Progenitor cell of endocrine pancreas (in vitro differentiated cells): ENCODE results near the gene MACROD2. TPM values are rescaled to one million over a fixed set of nuclear protein-coding genes. Genes with fewer than 3 reads are reported as not detected.

Source experiments
- DNase-seq: peaks from one replicate; pipeline ENCODE4 v3.0.0; 2021; ENCODE audit warnings: low spot score; ENCODE audit not compliant: unreplicated experiment
- H3K27ac Mint-ChIP-seq: 2 replicates; pipeline ENCODE4 v1.8.0; 2021; ENCODE audit warnings: mild to moderate bottlenecking, moderate library complexity, mixed read lengths
- H3K27me3 Mint-ChIP-seq: 2 replicates; pipeline ENCODE4 v1.8.0; 2021; ENCODE audit warnings: mixed read lengths
- H3K36me3 Mint-ChIP-seq: 2 replicates; pipeline ENCODE4 v1.8.0; 2022; ENCODE audit warnings: mixed read lengths; ENCODE audit not compliant: insufficient read depth
- H3K4me1 Mint-ChIP-seq: 2 replicates; pipeline ENCODE4 v1.8.0; 2021; ENCODE audit warnings: low read depth, mixed read lengths
- H3K4me3 Mint-ChIP-seq: 2 replicates; pipeline ENCODE4 v1.8.0; 2021; ENCODE audit warnings: low read depth, mild to moderate bottlenecking, moderate library complexity, mixed read lengths
- H3K9me3 Mint-ChIP-seq: 2 replicates; pipeline ENCODE4 v1.8.0; 2021; ENCODE audit warnings: low read depth, mixed read lengths
- total RNA-seq: library from RNA; stranded (reverse); gene quantifications from 2 replicates; pipeline ENCODE4 v1.2.1, GENCODE V29; 2021
- TF ChIP-seq, protein P1 (sequence below): fragments of 200-600 bp; sonication (generic); IDR thresholded peaks from one replicate; pipeline ENCODE4 v1.5.0; 2021; ENCODE audit warnings: antibody characterized with exemption, mild to moderate bottlenecking; ENCODE audit not compliant: unreplicated experiment

Gene MACROD2
- total RNA-seq, 1 donor from 2014 or later = 7.6 TPM

DNA sequence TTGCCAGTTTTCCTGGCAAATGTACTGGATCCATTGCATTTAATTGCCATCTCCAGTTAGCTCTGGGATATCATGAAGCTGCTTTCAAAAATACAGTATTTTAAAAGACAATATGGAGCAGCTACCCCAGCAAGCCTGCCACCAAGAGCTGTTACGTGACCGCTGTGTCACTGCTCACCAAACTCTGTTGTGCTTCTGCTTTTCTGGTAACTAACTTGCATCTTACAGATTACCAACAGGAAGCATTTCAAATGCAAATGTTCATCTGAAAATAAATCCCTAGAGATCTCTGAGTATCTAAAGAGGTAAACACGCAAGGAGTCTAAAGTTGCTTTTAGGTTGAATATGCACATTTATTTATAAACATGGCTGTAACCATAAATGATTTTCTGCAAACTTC lies 1569.7 kb downstream of the MACROD2 start:
- TF ChIP-seq, protein P1, sequence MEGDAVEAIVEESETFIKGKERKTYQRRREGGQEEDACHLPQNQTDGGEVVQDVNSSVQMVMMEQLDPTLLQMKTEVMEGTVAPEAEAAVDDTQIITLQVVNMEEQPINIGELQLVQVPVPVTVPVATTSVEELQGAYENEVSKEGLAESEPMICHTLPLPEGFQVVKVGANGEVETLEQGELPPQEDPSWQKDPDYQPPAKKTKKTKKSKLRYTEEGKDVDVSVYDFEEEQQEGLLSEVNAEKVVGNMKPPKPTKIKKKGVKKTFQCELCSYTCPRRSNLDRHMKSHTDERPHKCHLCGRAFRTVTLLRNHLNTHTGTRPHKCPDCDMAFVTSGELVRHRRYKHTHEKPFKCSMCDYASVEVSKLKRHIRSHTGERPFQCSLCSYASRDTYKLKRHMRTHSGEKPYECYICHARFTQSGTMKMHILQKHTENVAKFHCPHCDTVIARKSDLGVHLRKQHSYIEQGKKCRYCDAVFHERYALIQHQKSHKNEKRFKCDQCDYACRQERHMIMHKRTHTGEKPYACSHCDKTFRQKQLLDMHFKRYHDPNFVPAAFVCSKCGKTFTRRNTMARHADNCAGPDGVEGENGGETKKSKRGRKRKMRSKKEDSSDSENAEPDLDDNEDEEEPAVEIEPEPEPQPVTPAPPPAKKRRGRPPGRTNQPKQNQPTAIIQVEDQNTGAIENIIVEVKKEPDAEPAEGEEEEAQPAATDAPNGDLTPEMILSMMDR = no peak
- Mint-ChIP-seq H3K4me1 (peaks cover 3% of the 10 kb centered on the region), H3K27ac (no peak overlapping the region)

GRCh38 chr20:15565786-15566185 lies 1570.5 kb downstream of the MACROD2 start:
- Mint-ChIP-seq H3K4me1 (peaks cover 3% of the 10 kb centered on the region), H3K36me3 (no peaks in the 10 kb centered on the region)

More for the DNA sequence above, 1569.7 kb downstream of the MACROD2 start:
- no peaks in the 10 kb centered on the region for H3K9me3 Mint-ChIP-seq
- no peaks in the 10 kb centered on the region for H3K27me3 Mint-ChIP-seq
- no peaks in the 10 kb centered on the region for H3K36me3 Mint-ChIP-seq
- H3K4me3 Mint-ChIP-seq = no peak overlapping the region
- no peak for DNase-seq

DNA sequence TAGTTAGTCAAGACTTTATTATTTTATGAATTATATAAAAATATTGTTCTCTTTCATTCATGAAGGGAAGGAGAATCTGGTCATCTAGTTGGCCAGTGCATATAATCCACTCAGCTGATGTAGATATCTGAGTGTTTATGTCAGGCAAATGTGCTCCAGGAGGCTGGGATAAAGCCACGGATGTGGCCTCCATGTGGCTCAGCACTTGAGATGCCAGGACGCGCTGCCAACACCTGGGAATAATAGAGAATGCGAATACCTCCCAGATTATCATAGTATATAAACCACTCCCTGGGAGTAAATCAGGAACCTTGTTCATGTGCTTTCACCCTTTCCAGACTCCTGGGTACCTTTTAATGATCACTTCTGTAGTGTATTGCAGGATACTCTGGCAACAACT lies 1571.9 kb downstream of the MACROD2 start:
- peaks cover 3% of the 10 kb centered on the region for H3K4me1 Mint-ChIP-seq
- TF ChIP-seq, protein P1 = no peak
- H3K4me3 Mint-ChIP-seq = no peak overlapping the region
- no peak for DNase-seq
- no peaks in the 10 kb centered on the region for H3K27me3 Mint-ChIP-seq
- no peak overlapping the region for H3K27ac Mint-ChIP-seq
- H3K9me3 Mint-ChIP-seq = no peaks in the 10 kb centered on the region
- H3K36me3 Mint-ChIP-seq = no peaks in the 10 kb centered on the region

More at GRCh38 chr20:15565786-15566185, 1570.5 kb downstream of the MACROD2 start:
- Mint-ChIP-seq H3K4me3 (no peak overlapping the region), H3K9me3 (no peaks in the 10 kb centered on the region), H3K27me3 (no peaks in the 10 kb centered on the region), H3K27ac (no peak overlapping the region)
- DNase-seq = no peak
- TF ChIP-seq, protein P1 = no peak

GRCh38 chr20:15570156-15570555 lies 1574.8 kb downstream of the MACROD2 start:
- Mint-ChIP-seq H3K4me1 (peaks cover 3% of the 10 kb centered on the region), H3K4me3 (no peak overlapping the region), H3K9me3 (no peaks in the 10 kb centered on the region), H3K27me3 (no peaks in the 10 kb centered on the region), H3K36me3 (no peaks in the 10 kb centered on the region), H3K27ac (no peak overlapping the region)
- TF ChIP-seq, protein P1 = no peak
- no peak for DNase-seq

DNA sequence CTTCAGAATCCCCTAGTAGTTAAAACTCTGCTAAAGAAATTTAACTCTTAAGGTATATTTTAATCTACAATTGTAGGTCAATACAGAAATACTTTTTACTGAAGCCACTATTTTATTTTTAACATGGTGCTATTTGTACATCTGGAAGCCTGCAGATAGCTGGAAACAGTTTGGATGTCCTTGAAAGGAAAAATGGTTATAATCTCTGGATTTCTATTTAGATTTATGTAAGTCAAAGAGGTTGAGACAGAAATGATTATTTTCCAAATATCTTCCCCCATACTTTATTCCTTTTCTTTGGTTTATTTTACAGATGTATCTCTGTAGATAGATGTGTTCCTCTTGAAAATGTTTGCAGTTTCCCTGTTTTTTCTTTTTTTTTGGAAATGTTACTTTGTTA lies 1575.7 kb downstream of the MACROD2 start:
- Mint-ChIP-seq H3K27ac (no peak overlapping the region), H3K4me3 (no peak overlapping the region), H3K4me1 (peaks cover 3% of the 10 kb centered on the region), H3K9me3 (no peaks in the 10 kb centered on the region), H3K27me3 (no peaks in the 10 kb centered on the region), H3K36me3 (no peaks in the 10 kb centered on the region)
- TF ChIP-seq, protein P1 = no peak
- no peak for DNase-seq
